H9 (cell line): ENCODE measurements around the gene PRUNE2. TPM values are rescaled to one million over a fixed set of nuclear protein-coding genes. Genes with fewer than 3 reads are reported as not detected.

Experiments
- DNase-seq: peaks from one replicate; pipeline ENCODE4 v3.0.0-alpha.2; 2017
- H2AFZ ChIP-seq: one replicate; pipeline ENCODE4 v1.6.1; 2013; ENCODE audit warnings: mild to moderate bottlenecking, low read length, control low read depth, moderate library complexity
- H2AK5ac ChIP-seq: 2 replicates; pipeline ENCODE4 v1.6.1; 2013; ENCODE audit warnings: low read length, control low read depth, mixed read lengths; ENCODE audit not compliant: insufficient read length
- H2BK120ac ChIP-seq: one replicate; pipeline ENCODE4 v1.6.1; 2013; ENCODE audit warnings: low read depth, mild to moderate bottlenecking, low read length, control low read depth, inconsistent platforms; ENCODE audit not compliant: poor library complexity, severe bottlenecking
- H2BK12ac ChIP-seq: 2 replicates; pipeline ENCODE4 v1.6.1; 2013; ENCODE audit warnings: low read length, control low read depth, mixed read lengths, low read depth; ENCODE audit not compliant: insufficient read length
- H2BK15ac ChIP-seq: 2 replicates; pipeline ENCODE4 v1.6.1; 2013; ENCODE audit warnings: low read depth, low read length, control low read depth
- H2BK20ac ChIP-seq: one replicate; pipeline ENCODE4 v1.6.1; 2013; ENCODE audit warnings: low read depth, mild to moderate bottlenecking, low read length, control low read depth, inconsistent platforms; ENCODE audit not compliant: poor library complexity, severe bottlenecking
- H2BK5ac ChIP-seq: 2 replicates; pipeline ENCODE4 v1.6.1; 2013; ENCODE audit warnings: low read length, control low read depth, mixed read lengths; ENCODE audit not compliant: insufficient read length
- H3K14ac ChIP-seq: 2 replicates; pipeline ENCODE4 v1.6.1; 2013; ENCODE audit warnings: low read length, control low read depth; ENCODE audit not compliant: insufficient read depth
- H3K18ac ChIP-seq: 2 replicates; pipeline ENCODE4 v1.6.1; 2013; ENCODE audit warnings: low read depth, mild to moderate bottlenecking, mixed read lengths, low read length, control low read depth; ENCODE audit not compliant: insufficient read length
- H3K23ac ChIP-seq: 2 replicates; pipeline ENCODE4 v1.6.1; 2013; ENCODE audit warnings: low read length, control low read depth, mixed read lengths, low read depth; ENCODE audit not compliant: insufficient read length
- H3K23me2 ChIP-seq: 2 replicates; pipeline ENCODE4 v1.6.1; 2013; ENCODE audit warnings: low read depth, mild to moderate bottlenecking, mixed read lengths, low read length, control low read depth; ENCODE audit not compliant: insufficient read length, poor library complexity, severe bottlenecking
- H3K27ac ChIP-seq: 2 replicates; pipeline ENCODE4 v1.5.1; 2013; ENCODE audit warnings: low read length, control low read depth, mixed read lengths, low read depth; ENCODE audit not compliant: insufficient read length
- H3K27me3 ChIP-seq: 2 replicates; pipeline ENCODE4 v1.6.1; 2013; ENCODE audit warnings: low read length, control low read depth, inconsistent platforms; ENCODE audit not compliant: insufficient read depth
- H3K4ac ChIP-seq: 2 replicates; pipeline ENCODE4 v1.6.1; 2013; ENCODE audit warnings: low read depth, mild to moderate bottlenecking, control low read depth, inconsistent platforms, low read length, moderate library complexity
- H3K4me1 ChIP-seq: 2 replicates; pipeline ENCODE4 v1.6.1; 2013; ENCODE audit warnings: low read length, control low read depth, inconsistent platforms; ENCODE audit not compliant: insufficient read depth
- H3K4me2 ChIP-seq: 2 replicates; pipeline ENCODE4 v1.6.1; 2013; ENCODE audit warnings: low read length, control low read depth, mixed read lengths; ENCODE audit not compliant: insufficient read length, insufficient read depth
- H3K56ac ChIP-seq: 2 replicates; pipeline ENCODE4 v1.6.1; 2013; ENCODE audit warnings: low read depth, mild to moderate bottlenecking, mixed read lengths, low read length, control low read depth; ENCODE audit not compliant: insufficient read length
- H3K79me1 ChIP-seq: 2 replicates; pipeline ENCODE4 v1.6.1; 2013; ENCODE audit warnings: low read depth, mild to moderate bottlenecking, moderate library complexity, low read length, control low read depth, inconsistent platforms; ENCODE audit not compliant: insufficient read depth, poor library complexity, severe bottlenecking
- H3K79me2 ChIP-seq: 2 replicates; pipeline ENCODE4 v1.6.1; 2013; ENCODE audit warnings: low read length, control low read depth, inconsistent platforms; ENCODE audit not compliant: insufficient read depth
- H3K9ac ChIP-seq: 2 replicates; pipeline ENCODE4 v1.6.1; 2013; ENCODE audit warnings: low read length, control low read depth, mixed read lengths; ENCODE audit not compliant: insufficient read length; ENCODE audit errors: extremely low read depth
- H3K9me3 ChIP-seq: one replicate; pipeline ENCODE4 v1.6.1; 2013; ENCODE audit warnings: low read depth, low read length, inconsistent platforms; ENCODE audit not compliant: control insufficient read depth
- H3T11ph ChIP-seq: one replicate; pipeline ENCODE4 v1.6.1; 2013; ENCODE audit warnings: mild to moderate bottlenecking, low read length, control low read depth, inconsistent platforms
- H4K20me1 ChIP-seq: one replicate; pipeline ENCODE4 v1.6.1; 2013; ENCODE audit not compliant: control insufficient read depth, insufficient read length, insufficient read depth
- H4K5ac ChIP-seq: 2 replicates; pipeline ENCODE4 v1.6.1; 2013; ENCODE audit warnings: low read depth, mild to moderate bottlenecking, mixed read lengths, low read length, control low read depth; ENCODE audit not compliant: insufficient read length
- H4K8ac ChIP-seq: replicated peaks from 2 replicates; pipeline ENCODE4 v1.6.1; 2013; ENCODE audit warnings: low read length, control low read depth, mixed read lengths, low read depth; ENCODE audit not compliant: insufficient read length
- H4K91ac ChIP-seq: 2 replicates; pipeline ENCODE4 v1.6.1; 2013; ENCODE audit warnings: low read depth, mild to moderate bottlenecking, moderate library complexity, mixed read lengths, low read length, control low read depth; ENCODE audit not compliant: insufficient read length
- H3K27ac Mint-ChIP-seq, 3 experiments: 2 replicates in 2 of 3; 3 replicates in 1 of 3; pipeline ENCODE4 v1.8.0; 2020 to 2021; ENCODE audit warnings: mixed read lengths in 3 of 3, mild to moderate bottlenecking in 1 of 3, moderate library complexity in 1 of 3
- H3K27me3 Mint-ChIP-seq: 2 replicates; pipeline ENCODE4 v1.8.0; 2021; ENCODE audit warnings: low read depth, mild to moderate bottlenecking, moderate library complexity, mixed read lengths
- H3K36me3 Mint-ChIP-seq, 3 experiments: 2 replicates in 2 of 3; 3 replicates in 1 of 3; pipeline ENCODE4 v1.8.0; 2020 to 2021; ENCODE audit warnings: low read depth in 3 of 3, mixed read lengths in 3 of 3; ENCODE audit not compliant: insufficient read depth in 1 of 3
- H3K4me1 Mint-ChIP-seq, 2 experiments: 2 replicates each; pipeline ENCODE4 v1.8.0; 2020; ENCODE audit warnings: mixed read lengths in 2 of 2
- H3K4me3 Mint-ChIP-seq, 2 experiments: 2 replicates in 1 of 2; 3 replicates in 1 of 2; pipeline ENCODE4 v1.8.0; 2020 to 2021; ENCODE audit warnings: mild to moderate bottlenecking in 2 of 2, mixed read lengths in 2 of 2, moderate library complexity in 1 of 2
- H3K9me3 Mint-ChIP-seq, 2 experiments: 2 replicates in 1 of 2; 3 replicates in 1 of 2; pipeline ENCODE4 v1.8.0; 2020; ENCODE audit warnings: mild to moderate bottlenecking in 2 of 2, mixed read lengths in 2 of 2, moderate library complexity in 1 of 2
- WGBS: extraction: QIAGEN DNeasy Blood & Tissue Kit; methylation state at CpG from one replicate; pipeline ENCODE4 v1.1.7; 2013; ENCODE audit warnings: missing lambda C conversion rate, low lambda C conversion rate, mixed read lengths; ENCODE audit not compliant: insufficient read length; ENCODE audit errors: extremely low coverage; 5-methylcytosine and 5-hydroxymethylcytosine counted together
- total RNA-seq: library from RNA; stranded (reverse); gene quantifications from 2 replicates; pipeline ENCODE4 v1.2.1, GENCODE V29; 2021
- TF ChIP-seq, protein P1 (sequence below): fragments of 200-600 bp; sonication (generic); conservative IDR thresholded peaks from 3 replicates; pipeline ENCODE4 v1.8.0; 2021; ENCODE audit warnings: antibody characterized with exemption, mild to moderate bottlenecking

Gene PRUNE2
- total RNA-seq, 1 experiment from 2014 or later = 12.1 TPM

DNA sequence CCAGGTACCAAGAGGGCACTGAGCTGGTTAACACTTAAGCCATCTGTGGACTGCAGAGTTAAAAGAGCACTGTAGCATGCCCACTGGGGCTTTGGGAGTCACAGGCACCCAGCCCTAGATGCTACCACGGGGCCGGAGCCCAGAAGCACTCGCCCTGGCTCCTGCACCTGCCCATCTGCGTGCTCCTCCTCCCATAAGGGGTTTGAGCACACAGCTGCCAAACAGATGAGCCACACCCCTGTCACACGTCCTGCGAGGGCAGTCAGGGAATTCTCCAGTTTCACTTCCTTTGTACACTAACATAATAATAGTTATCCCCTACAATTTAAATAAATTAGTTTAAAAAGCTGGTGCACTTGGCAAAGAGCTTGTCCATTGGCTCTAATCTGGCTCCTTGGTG is 146.2 kb downstream of the PRUNE2 start:
- Histone ChIP-seq H3K27ac (no peak overlapping the region), H2BK12ac (no peak overlapping the region)

More for the DNA sequence above, 146.2 kb downstream of the PRUNE2 start:
- Mint-ChIP-seq H3K9me3 (no peaks in the 10 kb centered on the region), H3K4me1 (peaks cover 7 to 14% of the 10 kb centered on the region in 2 experiments), H3K4me3 (no peak overlapping the region), H3K27me3 (no peaks in the 10 kb centered on the region), H3K27ac (no peak overlapping the region), H3K36me3 (no peaks in the 10 kb centered on the region)
- Histone ChIP-seq H4K20me1 (no peaks in the 10 kb centered on the region), H2AK5ac (no peak overlapping the region), H3K23ac (no peak overlapping the region), H3K9me3 (no peaks in the 10 kb centered on the region), H4K91ac (no peak overlapping the region), H2BK120ac (no peak overlapping the region), H2BK5ac (no peak overlapping the region), H3K4me2 (no peak overlapping the region), H3K18ac (no peak overlapping the region), H2BK20ac (no peak overlapping the region), H3K4me1 (no peaks in the 10 kb centered on the region), H3K79me1 (no peaks in the 10 kb centered on the region), H3K56ac (no peak overlapping the region), H3K4ac (no peak overlapping the region), H3K14ac (no peak overlapping the region), H3T11ph (no peak overlapping the region), H4K8ac (no peak overlapping the region), H3K9ac (no peak overlapping the region), H3K27me3 (no peaks in the 10 kb centered on the region), H3K23me2 (no peaks in the 10 kb centered on the region), H2BK15ac (no peak overlapping the region), H4K5ac (no peak overlapping the region), H3K79me2 (no peaks in the 10 kb centered on the region), H2AFZ (no peak overlapping the region)
- no CpG with 5 or more reads among the region's 6 CpGs for WGBS
- TF ChIP-seq, protein P1, sequence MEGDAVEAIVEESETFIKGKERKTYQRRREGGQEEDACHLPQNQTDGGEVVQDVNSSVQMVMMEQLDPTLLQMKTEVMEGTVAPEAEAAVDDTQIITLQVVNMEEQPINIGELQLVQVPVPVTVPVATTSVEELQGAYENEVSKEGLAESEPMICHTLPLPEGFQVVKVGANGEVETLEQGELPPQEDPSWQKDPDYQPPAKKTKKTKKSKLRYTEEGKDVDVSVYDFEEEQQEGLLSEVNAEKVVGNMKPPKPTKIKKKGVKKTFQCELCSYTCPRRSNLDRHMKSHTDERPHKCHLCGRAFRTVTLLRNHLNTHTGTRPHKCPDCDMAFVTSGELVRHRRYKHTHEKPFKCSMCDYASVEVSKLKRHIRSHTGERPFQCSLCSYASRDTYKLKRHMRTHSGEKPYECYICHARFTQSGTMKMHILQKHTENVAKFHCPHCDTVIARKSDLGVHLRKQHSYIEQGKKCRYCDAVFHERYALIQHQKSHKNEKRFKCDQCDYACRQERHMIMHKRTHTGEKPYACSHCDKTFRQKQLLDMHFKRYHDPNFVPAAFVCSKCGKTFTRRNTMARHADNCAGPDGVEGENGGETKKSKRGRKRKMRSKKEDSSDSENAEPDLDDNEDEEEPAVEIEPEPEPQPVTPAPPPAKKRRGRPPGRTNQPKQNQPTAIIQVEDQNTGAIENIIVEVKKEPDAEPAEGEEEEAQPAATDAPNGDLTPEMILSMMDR = no peak
- no peak for DNase-seq
